Kidney capillary endothelial cell (primary cell): ENCODE measurements around the gene FAM199X.
"Not testable (repeated sequence)": the region's sequence is repeated elsewhere in the genome, so short reads cannot be mapped to it uniquely, and the experiment has no call there.

Experiments
- DNase-seq: peaks from one replicate; pipeline ENCODE4 v3.0.0-alpha.2; 2018; ENCODE audit warnings: low spot score

FAM199X gene

GRCh38 chrX:104189837-104190236 is 23.6 kb downstream of the FAM199X start:
- DNase-seq = no peak

GRCh38 chrX:104193485-104193884 is 27.2 kb downstream of the FAM199X start:
- no peak for DNase-seq

- no peak for DNase-seq
These were observed 28.8 kb downstream of the FAM199X start for GRCh38 chrX:104195013-104195412.

- peak; percentile 37 for DNase-seq
These were observed 29.3 kb downstream of the FAM199X start for GRCh38 chrX:104195489-104196084.

- no peak for DNase-seq
These were observed 39.3 kb downstream of the FAM199X start for GRCh38 chrX:104205548-104205947.

- DNase-seq = no peak
These were observed 44.9 kb downstream of the FAM199X start for GRCh38 chrX:104211187-104211586.

- DNase-seq = not testable (repeated sequence)
These were observed 63.8 kb downstream of the FAM199X start for GRCh38 chrX:104230060-104230459.
